H1 (cell line): ENCODE data around the gene CDCP1. TPM values are rescaled to one million over a fixed set of nuclear protein-coding genes. Genes with fewer than 3 reads are reported as not detected.

Source experiments
- CTCF ChIA-PET: fragments of 300-600 bp; sonication (Branson Sonifier 250); formaldehyde crosslinking; loops from one replicate; lab custom pipeline; 2021; ENCODE audit not compliant: partially characterized antibody; lab: Charles Lee
- POLR2A ChIA-PET: fragments of 300-600 bp; sonication (Branson Sonifier 250); formaldehyde crosslinking; loops from one replicate; lab custom pipeline; 2021; ENCODE audit warnings: inconsistent platforms; ENCODE audit not compliant: partially characterized antibody; lab: Charles Lee
- DNase-seq, 2 experiments: peaks; one replicate each; pipeline versions ENCODE4 v3.0.0 to v3.0.0-alpha.2; 2010 to 2022; ENCODE audit warnings: low spot score in 2 of 2, low read depth in 1 of 2, mixed read lengths in 1 of 2
- FAIRE-seq: peaks from 2 replicates; lab custom pipeline; 2011; peaks lifted over from hg19 to GRCh38; lab: Jason Lieb, UNC
- H2AFZ ChIP-seq: 2 replicates; pipeline ENCODE4 v1.8.1; 2012; ENCODE audit warnings: low read length, inconsistent platforms
- H2AK5ac ChIP-seq: 2 replicates; pipeline ENCODE4 v1.6.1; 2013; ENCODE audit warnings: low read depth, low read length
- H2BK120ac ChIP-seq: replicated peaks from 2 replicates; pipeline ENCODE3; 2013; ENCODE audit warnings: low read depth, low read length, inconsistent platforms
- H2BK12ac ChIP-seq: 2 replicates; pipeline ENCODE4 v1.6.1; 2013; ENCODE audit warnings: low read depth, low read length
- H2BK15ac ChIP-seq: 2 replicates; pipeline ENCODE4 v1.6.1; 2013; ENCODE audit warnings: low read length
- H2BK20ac ChIP-seq: 2 replicates; pipeline ENCODE4 v1.6.1; 2013; ENCODE audit warnings: low read length
- H2BK5ac ChIP-seq: 2 replicates; pipeline ENCODE4 v1.6.1; 2013; ENCODE audit warnings: low read depth, low read length
- H3K14ac ChIP-seq: 2 replicates; pipeline ENCODE4 v1.6.1; 2013; ENCODE audit warnings: inconsistent platforms; ENCODE audit not compliant: insufficient read length
- H3K18ac ChIP-seq: 2 replicates; pipeline ENCODE4 v1.6.1; 2013; ENCODE audit warnings: low read length; ENCODE audit errors: extremely low read depth
- H3K23ac ChIP-seq: 2 replicates; pipeline ENCODE4 v1.6.1; 2013; ENCODE audit warnings: inconsistent platforms; ENCODE audit not compliant: insufficient read length
- H3K23me2 ChIP-seq: 2 replicates; pipeline ENCODE4 v1.6.1; 2013; ENCODE audit warnings: low read depth, low read length
- H3K27ac ChIP-seq: 2 replicates; pipeline ENCODE4 v1.6.1; 2011; ENCODE audit warnings: low read depth, low read length, inconsistent platforms
- H3K27me3 ChIP-seq, 4 experiments: replicated peaks in 1 of 4; 1 replicate in 1 of 4; 2 replicates in 3 of 4; pipeline versions ENCODE4 v1.6.1 to v1.8.1; 2011 to 2013; ENCODE audit warnings: low read length in 3 of 4, mild to moderate bottlenecking in 3 of 4, inconsistent platforms in 2 of 4, mixed read lengths in 2 of 4, moderate library complexity in 1 of 4; ENCODE audit not compliant: control insufficient read depth in 3 of 4, insufficient read depth in 3 of 4; ENCODE audit errors: extremely low read depth in 1 of 4
- H3K36me3 ChIP-seq, 4 experiments: 2 replicates each; pipeline versions ENCODE4 v1.6.1 to v1.8.1; 2011 to 2013; ENCODE audit warnings: mild to moderate bottlenecking in 4 of 4, low read length in 3 of 4, moderate library complexity in 2 of 4, control low read depth in 1 of 4, inconsistent platforms in 1 of 4; ENCODE audit not compliant: insufficient read depth in 4 of 4, control insufficient read depth in 2 of 4
- H3K4ac ChIP-seq: replicated peaks from 2 replicates; pipeline ENCODE3; 2013; ENCODE audit warnings: low read length, low read depth, mixed read lengths, inconsistent platforms; ENCODE audit not compliant: insufficient read length
- H3K4me1 ChIP-seq, 4 experiments: replicated peaks in 1 of 4; 1 replicate in 1 of 4; 2 replicates in 3 of 4; pipeline versions ENCODE4 v1.6.1 to v1.8.1; 2011 to 2013; ENCODE audit warnings: low read length in 3 of 4, inconsistent platforms in 2 of 4, mixed read lengths in 1 of 4; ENCODE audit not compliant: insufficient read depth in 4 of 4, control insufficient read depth in 3 of 4
- H3K4me2 ChIP-seq, 2 experiments: 2 replicates each; pipeline versions ENCODE4 v1.6.1 to v1.8.1; 2011 to 2013; ENCODE audit warnings: low read depth in 2 of 2, low read length in 2 of 2, control low read depth in 1 of 2, inconsistent platforms in 1 of 2, mild to moderate bottlenecking in 1 of 2; ENCODE audit not compliant: insufficient read depth in 1 of 2
- H3K4me3 ChIP-seq, 4 experiments: fragments of 200-600, 300-600 bp in 1 of 4; sonication (generic), shearing (Covaris generic), sonication (Bioruptor Twin) in 1 of 4; 2 replicates each; pipeline versions ENCODE4 v1.5.1 to v1.8.1; 2011 to 2016; ENCODE audit warnings: low read length in 4 of 4, low read depth in 3 of 4, control low read depth in 2 of 4, inconsistent platforms in 2 of 4, mild to moderate bottlenecking in 2 of 4, mixed read lengths in 1 of 4, moderate library complexity in 1 of 4; ENCODE audit not compliant: insufficient read depth in 2 of 4; ENCODE audit errors: extremely low read depth in 1 of 4
- H3K56ac ChIP-seq: replicated peaks from 2 replicates; pipeline ENCODE3; 2013; ENCODE audit warnings: low read depth, mild to moderate bottlenecking, mixed read lengths, low read length, inconsistent platforms; ENCODE audit not compliant: insufficient read length
- H3K79me1 ChIP-seq: 2 replicates; pipeline ENCODE4 v1.6.1; 2013; ENCODE audit warnings: low read depth, low read length, control low read depth
- H3K79me2 ChIP-seq, 2 experiments: 2 replicates each; pipeline versions ENCODE4 v1.6.1 to v1.8.1; 2012 to 2013; ENCODE audit warnings: low read length in 2 of 2, mild to moderate bottlenecking in 2 of 2, inconsistent platforms in 1 of 2; ENCODE audit not compliant: insufficient read depth in 2 of 2, control insufficient read depth in 1 of 2
- H3K9ac ChIP-seq, 4 experiments: replicated peaks in 1 of 4; 1 replicate in 1 of 4; 2 replicates in 3 of 4; pipeline versions ENCODE4 v1.6.1 to v1.8.1; 2011 to 2013; ENCODE audit warnings: low read depth in 3 of 4, low read length in 3 of 4, control low read depth in 2 of 4, mild to moderate bottlenecking in 2 of 4, moderate library complexity in 2 of 4, inconsistent platforms in 1 of 4; ENCODE audit errors: extremely low read depth in 1 of 4
- H3K9me3 ChIP-seq, 2 experiments: 2 replicates each; pipeline versions ENCODE4 v1.6.1 to v1.8.1; 2012 to 2013; ENCODE audit warnings: mild to moderate bottlenecking in 2 of 2, moderate library complexity in 2 of 2, control low read depth in 1 of 2, inconsistent platforms in 1 of 2, low read depth in 1 of 2, low read length in 1 of 2, mixed read lengths in 1 of 2; ENCODE audit not compliant: insufficient read depth in 2 of 2
- H4K20me1 ChIP-seq, 2 experiments: replicated peaks in 1 of 2; 2 replicates each; pipeline versions ENCODE3 to v1.8.1; 2011 to 2013; ENCODE audit warnings: inconsistent platforms in 2 of 2, low read length in 2 of 2, mild to moderate bottlenecking in 1 of 2; ENCODE audit not compliant: insufficient read depth in 2 of 2, control insufficient read depth in 1 of 2
- H4K5ac ChIP-seq: 2 replicates; pipeline ENCODE4 v1.6.1; 2013; ENCODE audit warnings: low read length, low read depth, mixed read lengths, inconsistent platforms; ENCODE audit not compliant: insufficient read length
- H4K8ac ChIP-seq: 2 replicates; pipeline ENCODE4 v1.8.0; 2013; ENCODE audit warnings: mild to moderate bottlenecking, moderate library complexity, low read length, inconsistent platforms; ENCODE audit not compliant: insufficient read depth; ENCODE audit errors: extremely low read depth
- H4K91ac ChIP-seq: replicated peaks from 2 replicates; pipeline ENCODE3; 2013; ENCODE audit warnings: low read length, mixed read lengths, inconsistent platforms; ENCODE audit not compliant: insufficient read length
- CEBPB ChIP-seq: IDR thresholded peaks from 2 replicates; pipeline ENCODE4 v1.6.1; 2012; ENCODE audit warnings: low read depth, low read length
- EGR1 ChIP-seq: IDR thresholded peaks from 2 replicates; pipeline ENCODE4 v1.6.1; 2011; ENCODE audit warnings: low read depth, low read length, borderline replicate concordance
- JUN ChIP-seq: IDR thresholded peaks from 2 replicates; pipeline ENCODE4 v1.6.1; 2011; ENCODE audit warnings: low read depth, mild to moderate bottlenecking, improper control_type of control experiment, low read length
- JUND ChIP-seq: IDR thresholded peaks from 2 replicates; pipeline ENCODE4 v1.6.1; 2011; ENCODE audit warnings: mild to moderate bottlenecking, improper control_type of control experiment, low read length
- KDM5A ChIP-seq: fragments of 200-600 bp; IDR thresholded peaks from 2 replicates; pipeline ENCODE4 v1.7.1; 2012; ENCODE audit warnings: mild to moderate bottlenecking, low read length, inconsistent platforms, mixed read lengths
- NANOG ChIP-seq: IDR thresholded peaks from 2 replicates; pipeline ENCODE4 v1.6.1; 2011; ENCODE audit warnings: low read length, low read depth, mild to moderate bottlenecking, inconsistent platforms; ENCODE audit not compliant: insufficient read depth, poor library complexity, severe bottlenecking
- RBBP5 ChIP-seq: IDR thresholded peaks from 2 replicates; pipeline ENCODE4 v1.7.1; 2012; ENCODE audit warnings: low read depth, mild to moderate bottlenecking, inconsistent platforms, low read length, moderate library complexity, borderline replicate concordance
- SP2 ChIP-seq: IDR thresholded peaks from 2 replicates; pipeline ENCODE4 v1.6.1; 2012; ENCODE audit warnings: mild to moderate bottlenecking, low read length, inconsistent platforms
- SP4 ChIP-seq: IDR thresholded peaks from 2 replicates; pipeline ENCODE4 v1.6.1; 2012; ENCODE audit warnings: low read length, inconsistent platforms
- SUZ12 ChIP-seq: fragments of 200-600 bp; sonication (generic); IDR thresholded peaks from 2 replicates; pipeline ENCODE4 v1.6.1; 2012; ENCODE audit warnings: mild to moderate bottlenecking, inconsistent platforms, low read length, moderate library complexity, mixed read lengths
- TAF7 ChIP-seq: optimal IDR thresholded peaks from 2 replicates; pipeline ENCODE3; 2011; ENCODE audit warnings: low read depth, mild to moderate bottlenecking, inconsistent platforms, low read length, moderate library complexity, borderline replicate concordance
- TEAD4 ChIP-seq: IDR thresholded peaks from 2 replicates; pipeline ENCODE4 v1.6.1; 2012; ENCODE audit warnings: low read depth, low read length, inconsistent platforms, mixed read lengths
- YY1 ChIP-seq: IDR thresholded peaks from 2 replicates; pipeline ENCODE4 v1.6.1; 2011; ENCODE audit warnings: low read depth, mild to moderate bottlenecking, low read length
- WGBS, 2 experiments: shearing (Covaris generic) in 1 of 2; methylation state at CpG; one replicate each; pipeline versions ENCODE4 v1.1.6 to v1.1.7; 2013 to 2015; ENCODE audit warnings: low lambda C conversion rate in 2 of 2, mixed read lengths in 2 of 2, inconsistent platforms in 1 of 2, low coverage in 1 of 2, missing lambda C conversion rate in 1 of 2; ENCODE audit not compliant: insufficient replicate concordance in 2 of 2, insufficient coverage in 1 of 2, insufficient read length in 1 of 2; ENCODE audit errors: extremely low coverage in 1 of 2, missing lambda C conversion rate in 1 of 2; 5-methylcytosine and 5-hydroxymethylcytosine counted together
- polyA plus RNA-seq, 7 experiments: library from polyadenylated mRNA; depleted of rRNA in 3 of 7; stranded (reverse) in 5 of 7; unstranded in 2 of 7; fragments of >200 nt in 5 of 7; fragments of 200-250 nt in 2 of 7; gene quantifications; 1 replicate in 5 of 7; 2 replicates in 1 of 7; 4 replicates in 1 of 7; pipeline versions ENCODE4 v1.2.1 to v1.2.3, GENCODE V29; 2011 to 2013; ENCODE audit warnings: missing spikeins in 2 of 7, mixed read lengths in 2 of 7
- total RNA-seq: library from RNA; stranded (reverse); fragmentation: NEBNext Ultra II Directional; extraction: Animal tissue kit (Norgen Biotek cat#: 25700); gene quantifications from 2 replicates; pipeline ENCODE4 v1.2.1, GENCODE V29; 2021

CDCP1 gene
- total and polyA plus RNA-seq, 2 of the 8 experiments (the other 6 are each of a cell fraction or from before 2014, with no cell fraction given), result 10.0 to 23.3 TPM

DNA sequence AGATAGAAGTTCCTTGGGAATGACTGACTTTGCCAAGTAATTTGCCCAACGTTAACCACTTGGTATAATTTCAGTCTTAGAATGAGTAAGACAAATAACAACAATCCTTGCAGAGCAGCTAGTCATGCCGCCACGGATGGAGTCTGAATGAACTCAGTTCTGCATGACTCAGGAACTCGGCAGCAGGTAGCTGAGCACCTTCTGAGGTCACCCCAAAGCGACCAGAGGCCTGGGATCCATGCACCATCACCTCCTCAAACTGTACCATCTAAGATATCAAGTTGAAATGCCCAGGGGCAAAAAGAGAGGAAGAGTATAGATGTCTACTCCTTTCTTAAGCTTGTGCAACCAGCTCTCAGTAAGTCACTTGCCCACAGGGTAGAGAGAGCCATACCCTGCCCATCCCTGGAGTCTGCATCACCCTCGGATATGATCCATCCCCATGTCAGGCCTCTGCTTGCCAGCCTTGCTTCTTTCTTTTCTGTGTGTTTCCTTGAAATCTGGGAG, 8.5 kb upstream of the CDCP1 start:
- FAIRE-seq, result no peak

More for the DNA sequence above, 8.5 kb upstream of the CDCP1 start:
- TF ChIP-seq TAF7 (no peak), YY1 (no peak), TEAD4 (no peak), SP4 (no peak), SUZ12 (no peak), EGR1 (no peak), NANOG (no peak), CEBPB (no peak), RBBP5 (no peak), SP2 (no peak), KDM5A (no peak), JUN (no peak), JUND (no peak)
- Histone ChIP-seq H4K5ac (no peak overlapping the region), H3K4ac (no peak overlapping the region), H3K14ac (no peak overlapping the region), H3K36me3 (no peaks in the 10 kb centered on the region), H3K79me1 (no peaks in the 10 kb centered on the region), H4K91ac (no peak overlapping the region), H2BK5ac (no peak overlapping the region), H4K8ac (no peak overlapping the region), H3K79me2 (no peaks in the 10 kb centered on the region), H3K18ac (no peak overlapping the region), H3K4me2 (no peak overlapping the region), H2AK5ac (no peak overlapping the region), H3K4me3 (no peak overlapping the region), H3K27me3 (no peaks in the 10 kb centered on the region), H3K56ac (no peak overlapping the region), H3K23me2 (no peaks in the 10 kb centered on the region), H3K9ac (no peak overlapping the region), H2AFZ (no peak overlapping the region), H2BK12ac (no peak overlapping the region), H3K23ac (no peak overlapping the region), H2BK15ac (no peak overlapping the region), H4K20me1 (no peaks in the 10 kb centered on the region), H2BK120ac (no peak overlapping the region), H3K27ac (no peak overlapping the region), H3K9me3 (no peaks in the 10 kb centered on the region), H2BK20ac (no peak overlapping the region), H3K4me1 (no peaks in the 10 kb centered on the region)
- no peak for DNase-seq
- ChIA-PET CTCF (interaction anchor here (0.6 to 1.7 kb wide), 10 partner anchors 9 to 277 kb away, joined by 3 to 6 read pairs (median 3); partner anchors contain the start of gene CDCP1), POLR2A (interaction anchor here (2.3 kb wide), 1 partner anchor 10 kb away, joined by 11 read pairs; no protein-coding TSS in a partner anchor)
- 90% methylated on average over 6 of the region's 6 CpGs; no CpG with 5 or more reads in 1 of the 2 experiments for WGBS, 2 experiments
